Stimulated activated CD8-positive, alpha-beta memory T cell treated with anti-CD3 and anti-CD28 coated beads, Interleukin-12 subunit alpha, Interleukin-12 subunit beta, amount 100 ng/mL, for 1 hour (primary cell): ENCODE measurements around the gene GCNA.
"Not testable (repeated sequence)": the region's sequence is repeated elsewhere in the genome, so short reads cannot be mapped to it uniquely, and the experiment has no call there.

Experiments used
- DNase-seq: peaks from one replicate; pipeline ENCODE4 v3.0.0-alpha.2; 2020; ENCODE audit warnings: low read depth

Gene GCNA

GRCh38 chrX:71578253-71579135 is at the start of gene GCNA:
GCNA (plus strand) TSS chrX:71578437; CDS start chrX:71580822, 2,385 bp downstream.
- DNase-seq, result no peak

- DNase-seq, result peak; percentile 30
Observed at GRCh38 chrX:71532078-71532752, 46.0 kb upstream of the GCNA start.

DNA sequence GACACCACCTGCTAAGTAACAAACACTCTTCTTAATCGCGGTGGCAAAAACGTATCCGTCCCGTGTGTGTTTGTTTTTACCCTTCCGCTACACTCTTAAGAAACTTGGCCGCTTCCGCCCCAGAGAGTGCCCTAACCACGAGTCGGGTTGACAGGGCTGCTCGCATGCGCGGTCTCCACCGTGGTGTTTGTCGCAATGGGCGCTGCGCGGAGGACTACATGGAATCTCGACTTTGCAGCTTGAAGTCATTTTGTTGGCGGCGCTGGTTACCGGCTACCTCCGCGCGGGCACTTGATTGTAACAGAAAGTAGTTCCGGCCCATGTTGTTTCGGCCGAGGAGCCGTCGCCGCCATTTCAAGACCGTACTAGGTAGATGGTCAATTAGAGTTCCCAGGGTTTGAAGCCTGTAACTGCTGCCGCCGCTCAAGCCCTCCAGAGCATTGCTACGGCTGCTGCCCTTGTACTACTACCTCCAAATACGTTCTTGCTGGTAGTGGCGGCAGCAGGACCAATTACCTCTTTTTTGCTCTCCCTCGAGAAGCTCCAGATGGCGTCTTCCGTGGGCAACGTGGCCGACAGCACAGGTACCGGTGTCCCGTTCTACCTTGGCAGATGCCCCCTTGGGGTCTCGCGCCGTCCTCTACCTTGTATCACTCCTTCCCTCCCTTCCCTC is 45.3 kb upstream of the GCNA start, which contains the start of gene OGT:
Gene OGT, plus strand, starts transcription at position 352 of the 673 bp plus-strand sequence. Its CDS starts 196 bp downstream, at position 548.
- DNase-seq, result peak; percentile 89

DNA sequence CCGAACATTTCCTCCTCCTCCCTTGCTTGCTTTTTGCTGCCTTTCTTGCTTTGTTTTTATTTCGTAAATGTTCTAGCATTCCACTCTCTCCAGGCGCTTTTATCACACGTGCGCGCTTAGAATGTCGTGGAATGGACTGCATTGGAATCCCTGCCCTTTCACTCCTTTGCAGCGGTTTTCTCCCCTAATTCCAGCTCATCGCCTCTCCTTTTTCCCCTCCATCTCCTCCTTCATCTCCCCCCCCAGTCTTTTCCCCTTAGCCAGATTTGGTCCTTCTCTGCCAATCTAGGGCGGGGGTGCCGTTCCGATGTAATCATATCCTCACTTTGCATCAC is 44.8 kb upstream of the GCNA start:
- DNase-seq, result no peak

DNA sequence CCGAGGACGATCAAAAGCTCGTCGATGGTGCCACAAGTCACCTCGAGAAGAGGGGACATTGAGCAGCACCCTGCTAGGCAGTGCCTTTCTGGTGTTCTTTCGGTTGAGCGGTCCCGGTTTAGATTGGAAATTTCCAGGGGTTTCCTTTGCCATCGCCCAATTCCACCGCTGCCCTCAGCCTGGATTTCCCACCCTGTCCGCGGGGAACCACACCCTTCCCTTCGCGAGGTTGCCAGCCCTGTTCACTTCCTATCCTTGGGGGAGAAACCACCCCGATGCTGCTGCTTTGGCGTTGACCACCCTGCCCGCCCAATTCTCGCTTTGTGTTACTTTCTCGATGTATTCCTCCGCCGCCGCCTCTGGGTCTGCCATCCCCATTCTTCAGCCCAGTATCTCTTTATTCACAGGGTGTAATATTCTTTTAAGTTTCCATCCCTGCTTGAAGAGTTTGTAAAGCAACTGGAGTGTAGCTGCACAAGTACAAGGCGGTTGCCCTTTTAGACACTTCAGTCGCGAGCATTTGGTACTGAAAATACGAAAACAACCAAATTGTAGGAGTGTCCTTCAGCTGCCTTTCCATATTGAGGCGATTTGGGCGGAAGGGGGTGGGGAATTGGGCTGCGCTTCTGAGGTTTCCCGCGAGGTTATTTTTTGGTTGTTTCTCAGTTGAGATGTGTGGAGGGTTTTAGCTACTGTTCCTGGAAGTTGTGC is 44.2 kb upstream of the GCNA start:
- peak; percentile 33 for DNase-seq

DNA sequence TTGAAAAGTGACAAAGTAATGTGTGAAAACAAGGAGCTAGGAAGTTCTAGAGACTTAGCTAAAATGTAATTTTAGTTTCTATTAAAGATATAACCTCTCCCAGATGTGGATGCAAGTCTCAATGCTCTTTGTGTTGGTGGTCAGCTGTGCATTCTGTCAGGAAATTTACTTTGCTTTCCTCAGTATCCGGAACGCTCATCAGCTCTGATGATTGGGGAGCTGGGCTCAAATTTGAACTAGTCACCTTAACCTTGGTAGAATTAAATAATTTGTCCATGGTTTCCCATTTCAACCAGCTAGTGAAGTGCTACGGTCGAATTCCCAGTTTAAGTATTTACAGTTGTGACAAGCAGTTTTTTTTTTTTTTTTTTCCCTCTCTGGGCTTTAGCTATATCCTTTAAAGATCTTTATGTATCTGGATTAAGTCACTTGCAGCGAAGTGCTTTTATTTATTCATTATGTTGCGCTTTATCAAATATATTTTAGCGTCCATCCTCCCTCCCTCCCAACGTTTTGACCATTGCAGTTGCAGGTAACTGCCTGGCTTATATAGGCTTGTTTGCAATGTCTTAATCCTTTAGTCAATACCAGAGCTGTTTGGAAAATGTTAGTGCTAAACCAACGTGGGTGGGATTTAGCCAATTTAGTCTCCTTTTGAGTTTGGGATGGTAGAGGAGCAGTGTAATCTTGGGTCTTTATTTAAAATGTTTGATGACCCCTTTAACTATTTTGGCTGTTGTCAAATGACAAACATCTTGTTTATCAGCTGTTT is 43.3 kb upstream of the GCNA start:
- DNase-seq, result no peak

- DNase-seq, result no peak
Observed at GRCh38 chrX:71536285-71536684, 42.0 kb upstream of the GCNA start.

- DNase-seq, result no peak
Observed at GRCh38 chrX:71537743-71538142, 40.5 kb upstream of the GCNA start.

DNA sequence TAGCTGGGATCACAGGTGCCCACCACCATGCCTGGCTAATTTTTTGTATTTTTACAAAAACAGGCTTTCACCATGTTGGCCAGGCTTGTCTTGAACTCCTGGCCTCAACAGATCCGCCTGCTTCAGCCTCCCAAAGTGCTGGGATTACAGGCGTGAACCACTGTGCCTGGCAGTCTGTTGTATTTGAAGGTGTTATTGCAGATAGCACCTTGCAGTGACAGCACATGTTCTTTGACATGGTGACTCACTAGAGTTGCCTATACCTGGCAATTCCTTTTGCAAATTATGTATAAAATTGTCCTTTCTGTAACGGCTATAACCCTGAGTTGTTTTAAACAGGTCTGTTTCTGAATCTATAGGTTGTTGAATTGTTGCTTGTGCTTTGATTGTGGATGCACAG is 37.4 kb upstream of the GCNA start:
- no peak for DNase-seq

DNA sequence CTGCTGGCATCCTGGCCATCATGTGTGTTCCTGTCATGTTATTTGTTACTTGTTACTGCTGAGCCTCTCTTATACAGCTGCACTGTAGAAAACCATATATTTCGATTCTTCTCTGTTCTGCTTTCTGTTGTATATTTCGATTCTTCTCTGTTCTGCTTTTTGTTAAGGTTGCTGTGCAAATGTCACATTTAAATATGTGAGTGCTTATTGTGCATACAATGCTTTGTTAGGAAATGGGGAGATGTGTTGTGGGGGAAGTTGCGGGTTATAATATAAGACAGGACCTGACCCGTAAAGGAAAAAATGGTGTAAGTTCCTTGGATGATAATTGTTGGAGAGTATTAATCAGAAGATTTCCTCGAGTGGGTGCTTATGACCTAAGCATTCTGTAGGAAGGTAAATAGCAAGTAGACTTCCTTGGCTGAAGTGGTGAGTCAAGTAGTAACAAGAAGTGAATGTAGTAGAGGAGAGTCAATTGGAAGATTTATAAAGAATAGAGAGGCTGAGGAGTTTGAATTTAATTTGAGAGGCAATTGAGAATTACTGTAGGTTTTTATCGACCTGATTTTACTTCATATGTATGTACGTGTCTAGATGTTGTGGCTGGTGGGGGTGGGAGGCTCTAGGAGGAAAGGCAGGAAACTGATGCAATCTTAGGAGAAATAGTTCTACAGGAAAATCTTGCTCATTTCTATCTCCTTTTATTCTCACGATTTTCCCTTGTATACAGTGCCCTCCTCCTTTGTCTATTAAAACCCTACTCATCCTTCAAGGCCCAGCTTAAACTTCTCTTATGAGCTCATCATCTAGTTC is 36.8 kb upstream of the GCNA start:
- DNase-seq, result no peak

DNA sequence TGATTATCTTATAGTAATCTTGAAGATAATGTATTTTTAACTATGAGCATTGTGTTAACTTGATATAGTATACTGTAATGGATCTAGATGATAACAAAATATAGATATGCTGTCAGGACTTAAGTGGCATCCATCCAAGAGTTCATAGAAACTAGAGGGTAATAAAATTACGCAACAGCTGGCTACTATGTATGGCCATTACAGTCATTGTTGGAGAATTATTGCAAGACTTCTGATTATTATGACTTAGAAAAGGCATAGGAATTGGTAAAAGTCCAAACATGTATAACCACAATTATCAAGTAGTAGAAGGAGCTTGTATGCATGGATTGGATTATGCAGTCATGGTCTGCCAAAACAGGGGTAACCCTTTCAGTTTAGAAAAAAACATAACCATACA is 35.8 kb upstream of the GCNA start:
- DNase-seq, result no peak

- no peak for DNase-seq
Observed at GRCh38 chrX:71542825-71543224, 35.4 kb upstream of the GCNA start.

GRCh38 chrX:71543316-71543715 is 34.9 kb upstream of the GCNA start:
- no peak for DNase-seq

GRCh38 chrX:71545364-71545763 is 32.9 kb upstream of the GCNA start:
- no peak for DNase-seq

DNA sequence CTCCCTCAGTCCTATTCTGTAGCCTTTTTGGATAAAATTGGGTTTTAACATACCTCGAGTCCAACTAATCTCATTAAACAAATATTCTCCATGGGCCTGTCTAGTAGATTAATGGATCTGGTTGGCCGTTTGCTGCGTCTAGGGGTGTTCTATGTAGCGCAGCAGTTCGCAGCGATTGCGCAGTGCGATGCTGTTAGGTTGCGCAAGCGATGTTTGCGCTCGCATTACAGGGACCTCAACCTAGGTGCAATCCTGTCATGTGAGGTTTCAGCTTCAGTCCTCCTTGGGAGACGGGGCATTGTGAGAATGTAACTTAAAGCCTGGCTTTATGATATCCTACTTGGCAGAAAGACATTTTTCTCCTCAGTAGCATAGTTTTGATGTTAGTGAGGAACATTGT is 31.4 kb upstream of the GCNA start:
- no peak for DNase-seq

DNA sequence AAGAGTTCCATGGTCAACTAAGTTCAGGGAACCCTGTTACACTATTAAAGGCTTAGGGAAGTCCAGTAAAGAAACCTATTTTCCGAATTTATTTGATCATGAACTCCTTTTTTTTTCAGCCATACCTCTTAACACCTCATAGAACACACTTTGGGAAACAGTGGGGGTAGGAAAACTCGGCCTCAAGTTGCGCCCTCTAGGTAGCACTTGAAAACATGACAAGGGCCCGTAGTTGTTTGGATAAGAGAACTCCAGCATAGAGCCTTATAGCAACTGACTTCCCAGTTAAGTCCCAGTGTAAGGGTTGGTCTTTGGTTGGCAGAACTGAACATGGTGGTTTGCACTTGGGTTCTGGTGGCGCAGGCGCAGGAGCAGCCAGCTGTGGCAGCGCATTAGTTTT is 30.9 kb upstream of the GCNA start:
- no peak for DNase-seq

- no peak for DNase-seq
Observed at GRCh38 chrX:71549986-71550385, 28.3 kb upstream of the GCNA start.

DNA sequence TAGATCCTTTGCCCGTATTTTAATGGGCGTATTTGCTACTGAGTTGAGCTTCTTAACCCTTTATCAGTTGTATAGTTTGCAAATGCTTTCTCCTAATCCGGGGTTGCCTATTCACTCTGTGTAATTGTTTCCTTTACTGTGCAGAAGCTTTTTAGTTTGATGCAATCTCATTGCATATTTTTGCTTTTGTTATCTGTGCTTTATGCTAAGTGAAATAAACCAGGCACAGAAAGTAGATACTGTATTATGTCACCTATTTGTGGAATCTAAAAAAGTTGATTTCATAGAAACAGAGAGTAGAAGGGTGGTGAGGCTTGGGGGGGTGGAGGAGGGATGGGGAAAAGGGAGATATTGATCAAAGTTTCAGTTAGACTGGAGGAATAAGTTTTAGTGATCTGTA is 27.7 kb upstream of the GCNA start:
- no peak for DNase-seq

DNA sequence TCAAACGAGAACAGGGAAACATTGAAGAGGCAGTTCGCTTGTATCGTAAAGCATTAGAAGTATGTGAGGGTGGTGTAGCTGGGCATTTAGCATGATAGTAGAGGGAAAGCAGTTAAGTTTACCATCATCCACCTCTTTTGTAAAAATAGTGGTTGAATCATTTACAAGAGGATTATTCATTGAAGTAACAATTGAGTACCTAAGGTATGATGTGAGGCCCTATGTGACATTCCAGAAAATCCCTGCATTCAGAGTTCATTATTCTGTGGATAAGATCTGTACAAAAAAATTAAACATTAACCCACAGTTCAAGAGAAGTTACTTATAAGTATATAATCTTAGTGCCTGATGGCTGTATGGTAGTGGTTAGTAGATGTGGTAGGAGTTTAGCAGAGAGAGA is 22.2 kb upstream of the GCNA start:
- DNase-seq, result no peak

DNA sequence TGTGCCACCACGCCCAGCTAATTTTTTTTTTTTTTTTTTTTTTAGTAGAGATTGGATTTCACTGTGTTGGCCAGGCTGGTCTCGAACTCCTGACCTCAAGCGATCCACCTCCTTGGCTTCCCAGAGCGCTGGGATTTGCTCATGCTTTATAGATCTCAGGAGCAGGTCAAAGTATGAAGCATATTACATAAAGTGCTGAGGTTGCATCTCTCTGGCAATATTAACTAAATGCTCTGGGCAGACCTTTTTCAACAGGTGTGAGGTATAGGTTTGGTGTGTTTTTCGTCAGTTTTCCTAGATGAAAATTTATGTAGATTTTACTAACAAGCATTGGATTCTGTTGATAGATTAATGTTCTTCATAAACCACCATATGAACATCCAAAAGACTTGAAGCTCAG is 19.3 kb upstream of the GCNA start:
- no peak for DNase-seq

DNA sequence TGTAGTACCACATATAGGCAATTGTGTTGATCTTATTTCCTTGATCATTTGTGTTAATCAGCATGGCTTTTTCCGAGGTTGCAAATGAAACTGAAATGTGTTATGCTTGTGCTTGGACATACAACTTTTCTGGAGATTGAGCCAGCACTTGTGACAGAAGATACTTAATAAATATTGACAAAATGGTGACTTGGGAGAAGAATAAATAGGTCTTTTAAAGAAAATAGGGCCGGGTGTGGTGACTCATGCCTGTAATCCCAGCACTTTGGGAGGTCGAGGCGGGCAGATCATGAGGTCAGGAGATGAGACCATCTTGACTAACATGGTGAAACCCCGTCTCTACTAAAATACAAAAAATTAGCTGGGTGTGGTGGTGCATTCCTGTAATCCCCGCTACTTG is 18.5 kb upstream of the GCNA start:
- not testable (repeated sequence) for DNase-seq
